GM18951 (cell line): ENCODE results near the gene PRAC2.
"Not testable (repeated sequence)": the region's sequence is repeated elsewhere in the genome, so short reads cannot be mapped to it uniquely, and the experiment has no call there.

Experiments
- POLR2A ChIP-seq: IDR thresholded peaks from 4 replicates; pipeline ENCODE4 v1.6.1; 2011; ENCODE audit warnings: mild to moderate bottlenecking; ENCODE audit not compliant: insufficient read length, insufficient read depth; ENCODE audit errors: extremely low read depth
- in situ Hi-C: fragments of 300-500 bp; cut with MboI; formaldehyde crosslinking; loops from one replicate; pipeline ENCODE4 v1.12.0; 2022; ENCODE audit warnings: low sequenced_read_pairs, mixed read lengths, inconsistent platforms; ENCODE audit not compliant: unreplicated experiment

Gene PRAC2

DNA sequence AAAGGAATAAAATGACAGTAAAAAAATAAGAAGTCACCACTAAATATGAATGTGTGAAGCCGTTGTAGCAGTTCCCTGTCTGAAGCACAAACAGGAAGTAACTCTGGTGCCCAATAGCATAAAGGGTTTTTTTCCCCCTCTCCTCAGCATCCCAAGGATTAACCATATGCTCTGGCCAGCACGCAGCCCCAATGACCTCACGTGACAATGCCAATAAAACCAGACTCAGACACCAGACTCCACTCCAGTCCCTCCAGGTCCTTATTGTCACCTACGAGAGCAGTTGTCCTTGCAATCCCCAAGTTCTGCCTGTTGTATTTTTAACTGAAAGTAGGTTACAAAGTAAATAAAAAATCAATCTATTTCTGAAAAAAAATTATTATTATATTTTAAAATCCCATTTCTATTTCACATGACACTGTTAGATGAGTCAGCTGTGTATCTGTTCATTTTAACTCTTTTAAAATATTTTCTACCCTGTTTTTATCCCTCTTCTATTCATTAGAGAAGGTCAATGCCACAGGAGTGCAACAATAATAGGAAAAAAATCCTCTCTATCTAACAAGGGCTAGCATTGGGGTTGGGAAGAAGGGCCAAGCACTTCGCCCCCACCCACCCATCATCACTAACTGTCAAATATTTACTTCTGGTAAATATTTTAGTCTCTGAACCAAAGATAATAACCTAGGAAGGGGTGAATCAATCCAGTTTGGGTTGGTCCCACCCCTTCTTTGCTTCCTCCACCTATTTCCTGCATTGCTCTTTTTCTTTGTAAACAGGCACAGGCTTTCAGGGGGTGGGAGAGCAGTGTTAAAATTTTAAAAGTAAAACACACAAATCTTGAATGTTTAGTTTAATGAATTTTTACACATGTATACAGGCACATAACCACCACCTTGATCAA, 7.2 kb upstream of the PRAC2 start:
- in situ Hi-C loops, result no loop called here
- no peak for TF ChIP-seq POLR2A

DNA sequence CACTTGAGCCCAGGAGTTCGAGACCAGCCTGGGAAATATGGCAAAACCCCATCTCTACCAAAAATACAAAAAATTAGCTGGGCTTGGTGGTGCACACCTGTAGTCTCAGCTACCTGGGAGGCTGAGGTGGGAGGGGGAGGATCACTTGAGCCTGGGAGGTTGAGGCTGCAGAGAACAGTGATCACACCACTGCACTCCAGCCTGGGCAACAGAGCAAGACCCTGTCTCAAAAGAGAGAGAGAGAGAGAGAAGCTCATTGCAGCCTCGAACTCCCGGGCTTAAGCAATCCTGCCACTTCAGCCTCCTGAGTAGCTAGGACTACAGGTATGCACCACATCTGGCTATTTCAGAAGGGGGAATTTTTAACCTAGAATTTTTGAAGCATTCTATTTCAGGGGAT, 6.4 kb upstream of the PRAC2 start:
- in situ Hi-C loops, result not testable (repeated sequence)

GRCh38 chr17:48717367-48718226, 5.4 kb upstream of the PRAC2 start:
- TF ChIP-seq POLR2A, result no peak
- in situ Hi-C loops, result no loop called here

GRCh38 chr17:48718227-48718760, 4.7 kb upstream of the PRAC2 start:
- in situ Hi-C loops, result no loop called here

GRCh38 chr17:48718761-48719641, 4.0 kb upstream of the PRAC2 start:
- in situ Hi-C loops, result no loop called here
- TF ChIP-seq POLR2A, result no peak

More at GRCh38 chr17:48718227-48718760, 4.7 kb upstream of the PRAC2 start:
- TF ChIP-seq POLR2A, result no peak

DNA sequence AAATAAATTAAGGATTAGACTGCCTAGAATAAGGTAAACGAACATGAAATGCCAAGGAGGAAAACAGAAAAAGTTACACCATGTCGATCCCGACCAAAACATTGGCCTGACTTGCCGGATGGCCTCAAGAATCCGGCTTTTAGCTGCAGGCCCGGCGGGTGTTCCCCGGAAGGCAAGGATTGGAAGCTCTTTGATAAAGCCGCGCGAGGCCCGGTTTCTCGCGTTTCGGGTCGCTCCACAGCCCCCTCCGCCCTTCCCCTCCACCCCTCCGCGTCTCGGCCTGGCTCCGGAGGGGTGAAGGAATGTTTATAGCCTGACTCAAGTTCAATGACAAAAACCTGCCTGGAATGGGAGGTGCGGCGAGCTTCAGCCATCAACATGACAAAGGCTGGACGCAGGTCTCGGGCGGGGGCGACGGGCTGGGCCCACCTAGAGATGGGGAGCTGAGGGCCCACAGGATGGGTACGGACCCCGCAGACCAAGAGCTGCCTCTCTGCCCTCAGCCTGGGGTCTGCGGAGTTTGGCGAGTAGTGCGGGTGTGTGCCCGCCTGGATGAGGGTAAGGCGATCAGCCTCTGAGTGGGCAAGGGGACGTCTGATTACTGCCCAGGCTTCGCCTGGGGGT, 3.2 kb upstream of the PRAC2 start:
- no peak for TF ChIP-seq POLR2A
- in situ Hi-C loops, result loop anchor here (10.0 kb wide), 1 partner anchor 165 kb away; no protein-coding TSS in a partner anchor

- in situ Hi-C loops, result loop anchor here (10.0 kb wide), 1 partner anchor 164 kb away; no protein-coding TSS in a partner anchor
Measured at GRCh38 chr17:48720266-48721008, 2.5 kb upstream of the PRAC2 start.

GRCh38 chr17:48721009-48721402, 2.0 kb upstream of the PRAC2 start:
- in situ Hi-C loops, result loop anchor here (10.0 kb wide), 1 partner anchor 164 kb away; no protein-coding TSS in a partner anchor
- no peak for TF ChIP-seq POLR2A

More at GRCh38 chr17:48720266-48721008, 2.5 kb upstream of the PRAC2 start:
- no peak for TF ChIP-seq POLR2A

GRCh38 chr17:48722201-48722907, 631 bp upstream of the PRAC2 start, which contains the start of gene PRAC1:
Gene PRAC1 (minus strand): TSS chr17:48722518. CDS start chr17:48722392, 126 bp downstream.
- in situ Hi-C loops, result loop anchor here (10.0 kb wide), 1 partner anchor 162 kb away; no protein-coding TSS in a partner anchor
- no peak for TF ChIP-seq POLR2A

DNA sequence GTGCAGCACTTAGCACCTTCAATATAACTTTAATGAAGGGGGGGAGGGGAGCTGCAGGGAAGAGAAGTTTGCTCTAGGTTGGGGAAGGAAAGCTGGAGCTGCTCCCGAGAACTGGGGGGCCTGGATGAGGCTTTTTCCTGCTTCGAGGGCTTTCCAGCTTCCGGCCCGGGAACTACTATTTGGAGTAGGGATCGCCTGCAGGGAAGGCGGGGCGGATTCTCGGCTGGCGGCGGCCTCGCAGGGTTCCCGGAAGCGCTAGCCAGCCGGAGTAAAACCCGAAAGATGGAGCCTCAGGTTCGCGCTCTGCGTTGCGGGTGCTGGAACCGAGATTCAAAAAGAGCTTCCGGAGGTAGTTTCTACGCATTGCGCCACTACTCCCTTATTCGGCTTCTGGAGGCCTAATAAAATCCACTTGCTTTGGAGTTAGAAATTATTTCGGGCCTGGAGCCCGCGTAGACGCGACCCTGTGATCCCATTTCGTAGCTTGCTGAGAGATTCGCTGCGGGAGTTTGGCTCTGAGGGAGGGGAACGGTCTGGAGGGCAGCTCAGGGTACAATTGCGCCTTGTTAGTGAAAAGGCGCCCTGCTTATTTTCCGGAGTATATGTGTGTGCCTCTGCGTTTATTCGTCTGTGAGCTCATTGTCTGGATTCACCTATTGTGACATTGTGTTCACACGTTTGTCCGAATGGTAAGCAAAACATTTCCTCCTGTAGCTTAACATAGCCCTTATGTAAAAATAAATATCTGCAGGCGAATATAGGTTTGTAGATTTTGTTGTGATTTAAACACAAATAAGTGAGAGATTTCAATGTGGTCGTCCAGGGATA, 652 bp downstream of the PRAC2 start:
- in situ Hi-C loops, result loop anchor here (10.0 kb wide), 1 partner anchor 161 kb away; no protein-coding TSS in a partner anchor
- no peak for TF ChIP-seq POLR2A
